GM18505 (cell line): ENCODE measurements around the gene ZDHHC7.

Source experiments
- ATAC-seq: cut with Tn5 transposase; IDR thresholded peaks from one replicate; pipeline ENCODE4 v1.9.1; 2021; ENCODE audit not compliant: unreplicated experiment
- POLR2A ChIP-seq: IDR thresholded peaks from 4 replicates; pipeline ENCODE4 v1.6.1; 2011; ENCODE audit warnings: borderline replicate concordance; ENCODE audit not compliant: insufficient read depth, insufficient read length; ENCODE audit errors: extremely low read depth

ZDHHC7 gene

DNA sequence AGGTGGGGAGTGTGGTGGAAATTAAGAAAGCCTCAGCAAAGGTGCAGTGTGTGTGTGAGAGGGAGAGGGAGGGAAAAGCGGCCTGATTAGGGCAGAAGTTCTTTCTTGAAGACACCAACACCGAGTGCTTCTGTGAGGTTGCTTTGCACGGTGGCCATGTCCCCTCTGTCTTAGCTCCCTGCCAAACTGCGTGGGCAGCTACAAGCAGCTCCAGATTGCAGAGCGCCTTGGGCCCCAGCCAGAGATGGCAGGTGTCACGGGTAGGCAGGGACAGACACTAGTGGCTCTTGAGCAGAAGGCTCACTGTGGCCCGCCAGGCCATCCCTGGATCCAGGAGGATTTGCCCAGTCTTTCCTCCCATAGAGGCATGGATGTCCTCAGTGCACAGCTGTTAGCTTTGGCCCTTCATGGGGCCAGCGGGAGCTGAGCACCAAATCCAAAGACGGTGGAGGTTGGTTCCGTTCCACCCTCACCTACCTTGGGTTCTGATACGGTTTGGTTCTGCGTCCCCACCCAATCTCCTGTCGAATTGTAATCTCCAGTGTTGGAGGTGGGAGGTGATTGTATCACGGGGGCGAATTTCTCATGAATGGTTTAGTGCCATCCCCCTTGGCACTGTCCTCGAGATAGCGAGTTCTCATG, 37.7 kb upstream of the ZDHHC7 start:
- TF ChIP-seq POLR2A: no peak
- no peak for ATAC-seq

DNA sequence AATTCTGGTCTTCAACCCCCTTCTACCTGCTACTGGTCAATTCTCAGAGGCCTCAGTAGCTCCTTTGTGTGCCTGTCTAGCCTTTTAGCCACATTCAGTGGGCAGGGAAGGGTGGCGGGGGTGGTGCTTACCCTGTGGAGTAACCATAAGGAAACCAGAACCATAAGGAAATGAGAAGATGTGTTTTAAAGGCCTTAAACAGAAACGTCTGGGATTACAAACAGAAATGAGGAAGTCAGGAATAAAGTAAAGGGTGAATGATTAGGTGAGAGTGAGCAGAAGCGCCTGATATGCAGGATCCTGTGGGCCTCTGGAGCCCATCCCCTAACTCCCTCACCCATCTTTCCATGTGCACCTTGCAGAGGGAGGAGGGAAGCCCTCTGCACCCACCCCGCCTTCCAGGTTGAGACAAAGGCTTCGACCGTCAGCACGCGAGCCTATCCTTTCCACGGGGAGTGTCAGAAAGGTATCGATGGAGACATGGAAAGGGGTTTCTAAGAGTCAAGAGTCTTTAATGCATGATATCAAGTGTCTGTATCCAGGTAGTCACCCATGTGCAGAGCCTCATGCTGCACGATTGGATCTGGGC, 36.6 kb upstream of the ZDHHC7 start:
- ATAC-seq: no peak
- no peak for TF ChIP-seq POLR2A

DNA sequence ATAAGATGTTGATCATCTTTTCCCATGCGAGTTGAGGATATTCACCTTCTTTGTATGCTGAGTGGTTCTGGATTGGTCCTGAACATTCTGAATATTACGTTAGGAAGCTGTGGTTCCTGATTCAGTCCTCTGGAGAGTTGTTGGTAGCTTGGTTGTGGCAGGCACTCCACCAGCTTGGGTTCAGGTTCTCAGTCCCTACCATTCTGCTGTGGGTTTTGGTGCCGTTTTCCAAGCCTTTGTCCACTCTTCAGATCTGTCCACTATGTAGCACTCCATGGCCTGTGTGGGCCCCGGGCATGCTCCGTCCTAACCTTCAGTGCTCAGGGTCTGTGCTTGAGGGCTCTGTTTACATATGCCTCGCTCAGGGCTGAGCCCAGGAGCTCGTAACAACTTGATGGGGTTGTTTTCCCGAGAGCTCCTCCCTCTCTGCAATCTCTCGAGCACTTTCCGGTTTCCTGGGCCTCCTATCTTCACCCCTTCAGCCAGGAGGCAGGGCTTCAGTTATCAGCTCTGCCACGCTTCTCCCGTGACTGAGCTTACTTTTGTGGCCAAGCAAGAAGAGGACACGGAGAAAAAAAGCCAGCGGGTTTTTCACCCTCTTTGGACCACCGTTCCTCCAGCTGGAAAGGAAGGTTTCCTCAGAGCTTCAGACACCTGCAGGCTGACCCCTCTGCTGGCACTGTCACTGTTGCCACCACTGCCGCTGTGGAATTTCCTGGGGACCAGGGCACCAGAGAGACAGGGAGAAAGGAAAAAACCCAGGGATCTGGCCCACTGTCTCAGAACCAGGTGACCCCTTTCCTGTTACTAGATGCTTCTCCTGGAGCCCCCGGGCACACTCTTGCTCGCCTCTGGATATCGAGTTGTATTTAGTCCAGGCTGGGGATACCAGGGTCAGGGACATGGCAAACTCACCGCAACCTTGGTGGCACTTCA, 35.9 kb upstream of the ZDHHC7 start:
- ATAC-seq: no peak
- no peak for TF ChIP-seq POLR2A

DNA sequence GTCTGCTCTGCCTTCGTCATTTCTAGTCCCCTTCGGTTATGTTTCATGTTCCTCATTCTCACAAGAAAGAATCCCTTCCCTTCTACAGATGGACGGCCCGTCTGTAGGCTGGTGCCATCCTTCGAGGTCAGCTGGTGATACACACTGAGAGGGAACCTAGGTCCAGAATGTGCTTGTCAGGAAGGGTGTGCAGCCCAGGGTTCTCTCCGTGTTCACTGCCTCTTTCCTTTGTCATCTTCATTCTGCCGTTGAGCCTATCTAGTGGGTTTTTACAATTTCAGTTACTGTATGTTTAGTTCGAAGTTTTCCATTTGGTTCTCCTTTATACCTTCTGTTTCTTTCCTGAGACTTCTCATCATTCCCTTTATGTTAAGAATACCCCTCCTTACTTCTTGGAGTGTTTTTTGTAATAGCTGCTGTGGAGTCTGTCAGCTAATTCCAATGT, 35.2 kb upstream of the ZDHHC7 start:
- no peak for TF ChIP-seq POLR2A

DNA sequence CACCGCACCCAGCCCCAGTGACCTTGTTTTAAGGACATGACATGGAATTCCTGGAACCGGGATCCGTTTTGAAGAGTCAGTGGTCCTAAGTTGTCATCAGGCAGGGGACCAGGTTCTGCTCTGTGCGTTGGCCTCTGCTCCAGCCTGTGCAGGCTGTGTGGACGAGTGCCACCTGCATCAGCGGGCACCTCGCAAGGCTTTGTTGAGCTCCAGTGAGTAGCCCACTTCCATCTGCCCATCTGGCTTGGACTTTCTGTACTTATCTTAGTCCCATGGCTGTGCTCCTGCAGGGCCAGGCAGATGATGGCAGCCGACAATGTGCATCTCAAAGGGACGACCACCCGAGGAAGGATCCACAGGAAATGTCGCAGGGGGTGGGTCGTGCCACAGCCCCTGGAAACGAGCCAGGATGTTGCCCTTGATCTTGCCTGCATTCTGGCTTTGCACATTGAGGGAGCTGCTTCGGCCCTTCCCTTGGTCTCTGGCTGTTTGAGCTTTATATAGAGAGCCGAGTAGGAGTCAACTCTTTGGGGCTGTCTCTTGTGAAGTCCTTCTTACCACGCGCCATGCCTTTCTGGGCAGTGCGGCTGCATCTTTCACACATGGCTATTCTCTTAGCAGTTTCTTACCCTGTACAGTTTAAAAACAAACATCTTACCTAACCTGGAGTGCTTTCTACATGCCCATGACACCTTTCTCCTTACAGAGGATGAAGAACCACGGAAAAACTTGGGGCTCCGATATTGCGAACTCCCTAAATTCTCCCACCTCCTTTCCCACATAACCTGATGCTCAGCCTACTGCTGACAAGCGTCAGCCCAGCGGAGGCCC, 34.5 kb upstream of the ZDHHC7 start:
- ATAC-seq: no peak
- no peak for TF ChIP-seq POLR2A

More for the DNA sequence above, 35.2 kb upstream of the ZDHHC7 start:
- ATAC-seq: no peak

DNA sequence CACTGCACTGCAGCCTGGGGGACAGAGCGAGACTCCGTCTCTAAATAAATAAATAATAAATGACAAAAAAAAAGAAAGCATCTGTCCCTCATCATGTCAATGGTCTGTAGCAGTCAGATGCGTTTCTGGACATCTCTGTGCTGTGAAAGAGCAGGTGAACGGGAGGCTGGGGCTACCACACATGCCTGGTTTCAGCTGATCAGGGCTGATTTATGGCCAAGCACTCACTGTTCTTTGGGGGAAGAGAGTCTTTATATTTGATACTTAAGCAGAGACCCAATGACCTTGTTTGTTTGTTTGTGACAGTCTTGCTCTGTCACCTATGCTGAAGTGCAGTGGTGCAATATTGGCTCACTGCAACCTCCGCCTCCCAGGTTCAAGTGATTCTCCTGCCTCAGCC, 33.7 kb upstream of the ZDHHC7 start:
- ATAC-seq: no peak

DNA sequence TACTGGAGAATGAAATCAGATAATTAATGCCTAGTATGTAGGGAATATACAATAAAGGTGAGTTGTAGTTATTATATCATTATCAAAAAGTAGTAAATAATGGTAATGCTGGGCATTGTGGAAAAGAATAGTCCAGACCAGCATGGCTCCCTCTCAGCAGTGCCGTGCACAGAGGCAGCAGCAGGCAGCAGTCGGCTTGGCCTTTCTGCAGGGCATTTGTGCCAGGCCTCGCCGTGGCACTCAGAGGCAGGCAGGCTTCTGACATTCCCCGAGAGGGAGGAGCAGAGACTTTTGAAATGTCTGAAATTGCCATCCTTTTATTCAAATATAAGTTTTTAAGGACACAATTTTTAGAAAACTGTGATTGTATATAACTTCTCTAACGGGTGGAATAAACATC, 31.3 kb upstream of the ZDHHC7 start:
- no peak for TF ChIP-seq POLR2A

More for the DNA sequence above, 33.7 kb upstream of the ZDHHC7 start:
- no peak for TF ChIP-seq POLR2A

DNA sequence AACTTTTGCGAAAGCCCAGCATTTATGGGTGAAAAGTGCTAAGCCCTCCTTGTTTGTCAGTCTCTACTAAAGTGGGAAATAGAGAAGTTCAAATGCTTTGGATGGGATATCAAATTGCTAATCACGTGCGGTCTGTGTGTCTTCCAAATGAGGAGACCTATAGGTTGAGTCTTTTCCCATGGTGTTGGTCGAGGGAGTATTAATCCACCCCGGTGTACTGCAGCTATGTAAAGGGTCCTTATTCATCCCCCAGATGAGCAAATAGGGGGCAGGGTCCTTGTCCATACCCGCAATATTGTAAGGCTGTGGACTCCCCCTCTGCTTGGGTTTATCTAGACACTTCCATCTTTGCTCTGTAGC, 30.8 kb upstream of the ZDHHC7 start:
- TF ChIP-seq POLR2A: no peak
- no peak for ATAC-seq

More for the DNA sequence above, 31.3 kb upstream of the ZDHHC7 start:
- ATAC-seq: no peak

DNA sequence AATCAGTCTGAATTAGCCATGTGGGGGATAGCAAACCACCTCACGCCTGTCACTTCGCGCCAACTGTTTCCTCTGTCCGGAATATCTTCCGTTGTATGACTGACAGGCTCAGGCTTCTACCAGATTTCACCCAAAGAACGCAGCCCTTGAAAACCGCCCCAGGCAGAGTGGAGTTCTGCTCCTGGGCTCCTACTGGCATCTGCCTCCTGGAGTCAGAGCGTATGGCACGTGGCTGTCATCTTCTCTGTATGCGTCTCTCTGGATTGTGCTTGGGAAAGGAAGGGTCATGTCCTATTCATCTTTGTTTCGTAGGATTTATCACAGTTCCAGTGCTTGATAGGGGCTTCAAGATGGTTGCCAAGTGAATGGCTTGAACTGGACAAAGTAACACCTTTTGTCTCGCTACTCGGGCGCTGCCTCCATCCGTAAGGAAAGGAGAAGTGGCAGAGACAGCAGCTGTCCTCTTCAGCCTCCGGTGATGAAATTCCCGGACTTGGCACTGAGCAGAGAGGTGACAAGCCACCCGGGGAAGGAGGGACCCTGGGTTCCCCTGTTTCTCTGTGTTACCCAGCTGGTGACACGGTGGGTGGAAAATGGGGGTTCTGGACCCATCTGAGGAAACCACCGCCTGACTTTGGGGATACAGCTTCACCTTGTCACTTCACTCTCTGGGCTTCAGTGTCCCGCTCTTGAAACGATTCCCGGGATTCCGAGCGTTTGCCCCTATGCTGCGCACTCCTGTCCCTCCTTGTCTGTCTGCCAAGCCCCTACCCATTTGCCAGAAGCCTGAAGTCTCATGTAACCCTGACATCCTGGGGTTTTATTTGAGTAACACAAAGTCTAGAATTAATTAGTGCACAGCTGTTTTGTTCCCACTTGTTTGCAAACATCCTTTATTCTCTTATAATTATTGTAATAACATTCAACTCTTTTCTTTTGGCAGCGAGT, 30.2 kb upstream of the ZDHHC7 start:
- ATAC-seq: no peak
- TF ChIP-seq POLR2A: no peak

DNA sequence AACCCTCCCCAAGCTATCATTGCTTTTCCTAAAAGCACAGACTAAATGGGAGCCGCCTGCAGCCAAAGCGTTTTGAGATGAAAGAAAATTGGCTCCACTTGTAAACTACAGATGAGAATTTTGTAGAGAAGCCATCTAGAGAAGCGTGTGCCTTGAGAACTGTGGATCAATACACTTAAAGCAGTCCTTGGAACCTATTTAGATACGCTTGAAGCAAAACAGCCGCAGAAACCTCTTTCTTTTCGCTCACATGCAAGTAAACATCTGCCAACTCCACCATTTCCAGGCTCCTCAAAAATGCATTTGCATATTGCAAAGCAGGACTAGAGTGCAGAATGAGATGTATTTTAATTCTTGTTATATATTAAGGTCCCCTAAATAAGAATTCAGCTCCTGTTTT, 29.4 kb upstream of the ZDHHC7 start:
- no peak for ATAC-seq
- no peak for TF ChIP-seq POLR2A

DNA sequence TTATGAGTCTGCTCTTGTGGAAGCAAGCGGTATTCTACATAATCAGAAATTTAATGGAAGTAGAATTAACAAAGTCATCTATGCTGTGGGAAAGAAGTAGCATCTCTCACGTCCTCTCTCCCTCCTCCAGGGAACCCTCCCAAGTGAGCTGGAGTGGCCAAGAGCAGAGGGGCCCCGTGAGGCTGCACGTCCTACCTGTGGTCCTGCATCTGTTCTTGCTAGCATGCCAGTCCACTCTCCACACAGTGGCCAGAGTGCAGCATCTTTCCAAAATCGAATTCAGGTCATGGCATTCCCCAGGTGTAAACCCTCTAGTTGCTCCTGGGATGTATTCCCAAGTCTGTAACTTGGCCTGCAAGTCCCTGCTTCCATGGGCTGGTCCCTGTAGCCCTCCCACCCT, 26.4 kb upstream of the ZDHHC7 start:
- no peak for TF ChIP-seq POLR2A
- ATAC-seq: no peak

DNA sequence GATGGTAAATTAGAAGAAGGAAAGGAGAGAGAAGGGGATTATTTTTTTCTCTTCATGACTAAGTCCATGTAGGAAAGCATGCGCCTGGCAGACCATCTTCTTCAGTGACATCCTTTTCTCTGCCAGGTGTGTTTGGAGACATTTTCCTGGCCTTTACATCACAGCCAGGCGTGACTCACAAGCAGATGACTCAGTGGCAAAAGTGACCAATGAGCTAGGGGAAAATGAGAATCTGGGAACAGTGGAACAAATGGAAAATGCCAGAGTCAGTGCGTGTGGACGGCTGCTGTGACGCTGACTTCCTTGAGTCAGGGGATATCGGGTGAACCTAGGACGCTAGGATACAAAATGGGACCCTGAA, 25.7 kb upstream of the ZDHHC7 start:
- TF ChIP-seq POLR2A: no peak
- ATAC-seq: no peak

DNA sequence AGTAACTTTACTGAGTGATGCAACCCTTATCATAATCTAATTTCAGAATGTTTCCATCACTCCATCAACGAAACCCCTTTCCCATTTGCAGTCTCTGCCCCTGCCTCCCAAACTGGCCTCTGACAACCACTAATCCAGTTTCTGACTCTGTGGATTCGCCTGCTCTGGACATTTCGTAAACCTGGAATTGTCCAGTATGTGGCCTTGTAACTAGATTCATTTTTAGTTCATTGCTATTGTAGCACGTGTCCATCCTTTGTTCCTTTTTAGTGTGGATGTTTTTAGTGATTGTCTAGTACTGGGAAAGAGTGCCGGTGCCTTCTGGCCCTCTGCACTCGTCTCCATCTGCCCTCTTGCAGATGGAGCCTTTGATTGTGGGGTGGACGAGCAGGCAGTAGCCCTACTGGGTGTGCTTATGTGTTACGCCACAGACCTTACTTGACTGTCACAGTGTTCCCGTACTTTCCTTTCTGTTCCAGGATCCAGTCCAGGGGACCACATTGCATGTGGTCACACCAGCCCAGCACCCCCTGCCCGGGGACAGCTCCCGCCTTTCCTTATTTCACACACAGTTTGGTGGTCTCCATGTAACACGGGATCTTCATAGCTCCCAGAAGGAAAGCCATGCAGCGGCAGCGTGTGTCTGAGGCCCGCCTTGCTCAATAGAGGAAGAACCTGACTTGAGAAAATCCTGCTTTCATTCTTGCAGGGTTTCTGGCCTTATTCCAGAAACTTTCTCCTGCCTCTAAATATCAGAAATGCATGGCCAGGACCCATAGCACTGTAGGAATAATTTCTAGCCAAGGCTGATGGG, 25.1 kb upstream of the ZDHHC7 start:
- ATAC-seq: no peak
- TF ChIP-seq POLR2A: no peak
